Progenitor cell of endocrine pancreas (in vitro differentiated cells): ENCODE data around the gene LOC128125822.

Experiments used
- DNase-seq: peaks from one replicate; pipeline ENCODE4 v3.0.0; 2021; ENCODE audit warnings: low spot score; ENCODE audit not compliant: unreplicated experiment
- H3K27ac Mint-ChIP-seq: 2 replicates; pipeline ENCODE4 v1.8.0; 2021; ENCODE audit warnings: mild to moderate bottlenecking, moderate library complexity, mixed read lengths
- H3K27me3 Mint-ChIP-seq: 2 replicates; pipeline ENCODE4 v1.8.0; 2021; ENCODE audit warnings: mixed read lengths
- H3K36me3 Mint-ChIP-seq: 2 replicates; pipeline ENCODE4 v1.8.0; 2022; ENCODE audit warnings: mixed read lengths; ENCODE audit not compliant: insufficient read depth
- H3K4me1 Mint-ChIP-seq: 2 replicates; pipeline ENCODE4 v1.8.0; 2021; ENCODE audit warnings: low read depth, mixed read lengths
- H3K4me3 Mint-ChIP-seq: 2 replicates; pipeline ENCODE4 v1.8.0; 2021; ENCODE audit warnings: low read depth, mild to moderate bottlenecking, moderate library complexity, mixed read lengths
- H3K9me3 Mint-ChIP-seq: 2 replicates; pipeline ENCODE4 v1.8.0; 2021; ENCODE audit warnings: low read depth, mixed read lengths
- TF ChIP-seq, protein P1 (sequence below): fragments of 200-600 bp; sonication (generic); IDR thresholded peaks from one replicate; pipeline ENCODE4 v1.5.0; 2021; ENCODE audit warnings: antibody characterized with exemption, mild to moderate bottlenecking; ENCODE audit not compliant: unreplicated experiment

The LOC128125822 gene

DNA sequence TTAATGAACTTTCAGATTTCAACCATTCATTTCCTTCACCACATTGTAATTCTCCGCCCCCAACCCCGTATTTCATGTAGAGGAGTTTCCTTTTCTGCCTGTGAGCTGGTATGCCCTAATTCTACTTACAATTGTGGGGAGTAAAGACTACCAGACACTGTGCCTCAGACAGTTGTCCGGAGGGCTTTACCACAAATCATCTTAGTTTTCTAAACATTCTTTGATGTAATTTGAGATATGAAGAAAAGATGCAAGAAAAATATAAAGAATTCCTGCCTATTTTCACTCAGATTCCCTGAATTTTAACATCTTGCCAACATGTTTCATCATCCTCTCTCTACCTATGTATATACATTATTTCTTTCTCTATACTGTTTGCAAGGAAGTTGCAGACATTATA lies 28.3 kb upstream of the LOC128125822 start:
- H3K36me3 Mint-ChIP-seq, result no peaks in the 10 kb centered on the region
- no peaks in the 10 kb centered on the region for H3K4me1 Mint-ChIP-seq
- H3K27ac Mint-ChIP-seq, result no peak overlapping the region
- peaks cover 25% of the 10 kb centered on the region for H3K27me3 Mint-ChIP-seq
- H3K4me3 Mint-ChIP-seq, result no peak overlapping the region
- TF ChIP-seq, protein P1, sequence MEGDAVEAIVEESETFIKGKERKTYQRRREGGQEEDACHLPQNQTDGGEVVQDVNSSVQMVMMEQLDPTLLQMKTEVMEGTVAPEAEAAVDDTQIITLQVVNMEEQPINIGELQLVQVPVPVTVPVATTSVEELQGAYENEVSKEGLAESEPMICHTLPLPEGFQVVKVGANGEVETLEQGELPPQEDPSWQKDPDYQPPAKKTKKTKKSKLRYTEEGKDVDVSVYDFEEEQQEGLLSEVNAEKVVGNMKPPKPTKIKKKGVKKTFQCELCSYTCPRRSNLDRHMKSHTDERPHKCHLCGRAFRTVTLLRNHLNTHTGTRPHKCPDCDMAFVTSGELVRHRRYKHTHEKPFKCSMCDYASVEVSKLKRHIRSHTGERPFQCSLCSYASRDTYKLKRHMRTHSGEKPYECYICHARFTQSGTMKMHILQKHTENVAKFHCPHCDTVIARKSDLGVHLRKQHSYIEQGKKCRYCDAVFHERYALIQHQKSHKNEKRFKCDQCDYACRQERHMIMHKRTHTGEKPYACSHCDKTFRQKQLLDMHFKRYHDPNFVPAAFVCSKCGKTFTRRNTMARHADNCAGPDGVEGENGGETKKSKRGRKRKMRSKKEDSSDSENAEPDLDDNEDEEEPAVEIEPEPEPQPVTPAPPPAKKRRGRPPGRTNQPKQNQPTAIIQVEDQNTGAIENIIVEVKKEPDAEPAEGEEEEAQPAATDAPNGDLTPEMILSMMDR, result no peak
- DNase-seq, result no peak
- H3K9me3 Mint-ChIP-seq, result no peaks in the 10 kb centered on the region

DNA sequence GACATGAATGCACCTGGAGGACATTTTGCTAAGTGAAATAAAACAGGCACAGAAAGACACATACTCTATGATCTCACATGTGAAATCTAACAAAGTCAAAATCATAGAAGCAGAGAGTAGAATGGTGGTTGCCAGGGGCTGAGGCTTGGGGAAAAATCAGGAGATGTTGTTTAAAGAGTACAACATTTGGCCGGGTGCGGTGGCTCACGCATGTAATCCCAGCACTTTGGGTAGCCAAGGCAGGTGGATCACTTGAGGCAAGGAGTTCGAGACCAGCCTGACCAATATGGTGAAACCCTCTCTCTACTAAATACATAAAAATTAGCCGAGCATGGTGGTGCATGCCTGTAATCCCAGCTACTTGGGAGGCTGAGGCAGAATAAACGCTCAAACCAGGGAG lies 26.0 kb upstream of the LOC128125822 start:
- no peak overlapping the region for H3K4me3 Mint-ChIP-seq
- DNase-seq, result no peak
- H3K4me1 Mint-ChIP-seq, result no peaks in the 10 kb centered on the region
- H3K27ac Mint-ChIP-seq, result no peak overlapping the region
- H3K9me3 Mint-ChIP-seq, result no peaks in the 10 kb centered on the region
- TF ChIP-seq, protein P1, result no peak
- H3K36me3 Mint-ChIP-seq, result no peaks in the 10 kb centered on the region
- H3K27me3 Mint-ChIP-seq, result peaks cover 19% of the 10 kb centered on the region

DNA sequence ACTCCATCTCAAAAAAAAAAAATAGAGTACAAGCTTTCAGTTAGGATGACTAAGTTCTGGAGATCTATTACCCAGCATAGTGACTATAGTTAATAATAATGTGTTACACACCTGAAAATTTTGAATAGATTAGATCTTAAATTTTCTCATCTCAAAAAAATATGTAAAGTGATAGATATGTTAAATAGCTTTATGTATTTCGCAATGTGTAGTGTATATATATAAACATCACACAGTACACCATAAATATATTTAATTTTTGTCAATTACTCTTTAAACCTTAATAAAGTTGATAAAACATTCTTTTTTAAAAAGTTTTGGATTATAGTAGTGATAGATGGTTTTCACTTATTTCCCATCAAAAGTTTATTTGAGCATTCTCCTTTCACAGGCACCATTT lies 25.6 kb upstream of the LOC128125822 start:
- Mint-ChIP-seq H3K36me3 (no peaks in the 10 kb centered on the region), H3K9me3 (no peaks in the 10 kb centered on the region), H3K4me1 (no peaks in the 10 kb centered on the region), H3K27ac (no peak overlapping the region), H3K4me3 (no peak overlapping the region), H3K27me3 (peaks cover 17% of the 10 kb centered on the region)
- no peak for DNase-seq
- TF ChIP-seq, protein P1, result no peak

DNA sequence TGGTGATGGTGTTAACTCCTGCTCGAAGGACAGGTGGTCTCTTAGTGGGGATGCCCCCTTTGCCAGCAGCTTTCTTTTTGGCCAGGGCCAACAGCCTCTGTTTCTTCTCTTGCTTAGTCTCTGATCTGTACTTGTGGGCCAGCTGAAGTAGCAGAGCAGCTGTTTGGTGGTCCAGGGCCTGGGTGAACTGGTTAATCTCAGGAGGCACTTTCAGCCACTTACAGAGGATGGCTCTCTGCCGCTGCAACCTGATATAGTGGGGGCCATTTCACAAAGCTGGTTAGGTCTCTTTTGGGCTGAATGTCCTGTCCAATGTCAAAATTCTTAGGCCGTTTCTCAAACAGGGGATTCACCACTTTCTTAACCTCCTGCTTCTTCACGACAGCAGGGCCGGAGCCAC lies 23.2 kb upstream of the LOC128125822 start:
- Mint-ChIP-seq H3K4me3 (no peak overlapping the region), H3K36me3 (peaks cover 2% of the 10 kb centered on the region), H3K27ac (no peak overlapping the region)

DNA sequence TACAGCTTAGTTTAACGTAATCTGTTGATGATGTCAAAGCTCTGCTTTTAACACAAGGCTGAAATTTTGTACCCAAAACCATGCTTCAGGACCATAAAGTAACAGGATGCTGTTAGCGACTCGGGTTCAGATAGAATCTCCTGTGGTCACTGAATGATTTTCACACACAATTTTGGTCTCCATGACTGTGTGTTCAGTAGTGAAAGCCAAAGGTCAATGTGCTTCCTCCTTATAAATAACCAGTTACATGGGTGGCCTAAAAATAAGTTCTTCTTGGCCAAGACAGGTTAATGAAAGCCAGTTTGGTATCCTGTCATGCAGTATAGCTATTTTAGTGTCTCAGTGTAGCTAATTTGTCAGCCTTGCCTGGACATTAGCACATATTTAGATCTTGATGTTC lies 19.1 kb upstream of the LOC128125822 start:
- Mint-ChIP-seq H3K9me3 (no peaks in the 10 kb centered on the region), H3K4me1 (peaks cover 1% of the 10 kb centered on the region), H3K27ac (no peak overlapping the region), H3K4me3 (no peak overlapping the region), H3K27me3 (no peaks in the 10 kb centered on the region), H3K36me3 (peaks cover 2% of the 10 kb centered on the region)
- TF ChIP-seq, protein P1, result no peak
- DNase-seq, result no peak

More for the DNA sequence above, 23.2 kb upstream of the LOC128125822 start:
- Mint-ChIP-seq H3K9me3 (no peaks in the 10 kb centered on the region), H3K4me1 (peaks cover 1% of the 10 kb centered on the region), H3K27me3 (no peaks in the 10 kb centered on the region)
- TF ChIP-seq, protein P1, result no peak
- DNase-seq, result no peak
